ENCODE data around the gene PAH. TPM values are rescaled to one million over a fixed set of nuclear protein-coding genes. Genes with fewer than 3 reads are reported as not detected.

PAH gene
- total and polyA plus RNA-seq, 2 of the 8 experiments (the other 6 are each of a cell fraction or from before 2014, with no cell fraction given): 3.9 to 9.0 TPM

- TF ChIP-seq TAF1 (IDR thresholded peaks at IDR 0.05; ENCODE audit: low read depth, low read length): no peak
- TF ChIP-seq, protein P1, sequence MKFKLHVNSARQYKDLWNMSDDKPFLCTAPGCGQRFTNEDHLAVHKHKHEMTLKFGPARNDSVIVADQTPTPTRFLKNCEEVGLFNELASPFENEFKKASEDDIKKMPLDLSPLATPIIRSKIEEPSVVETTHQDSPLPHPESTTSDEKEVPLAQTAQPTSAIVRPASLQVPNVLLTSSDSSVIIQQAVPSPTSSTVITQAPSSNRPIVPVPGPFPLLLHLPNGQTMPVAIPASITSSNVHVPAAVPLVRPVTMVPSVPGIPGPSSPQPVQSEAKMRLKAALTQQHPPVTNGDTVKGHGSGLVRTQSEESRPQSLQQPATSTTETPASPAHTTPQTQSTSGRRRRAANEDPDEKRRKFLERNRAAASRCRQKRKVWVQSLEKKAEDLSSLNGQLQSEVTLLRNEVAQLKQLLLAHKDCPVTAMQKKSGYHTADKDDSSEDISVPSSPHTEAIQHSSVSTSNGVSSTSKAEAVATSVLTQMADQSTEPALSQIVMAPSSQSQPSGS (IDR thresholded peaks at IDR 0.05; ENCODE audit: low read length): no peak
- TF ChIP-seq HDAC6 (IDR thresholded peaks at IDR 0.05; ENCODE audit: low read depth, low read length): no peak
- no peak for TF ChIP-seq BACH1 (IDR thresholded peaks at IDR 0.05; ENCODE audit: low read length)
- TF ChIP-seq KDM5A (IDR thresholded peaks at IDR 0.05; ENCODE audit: low read length): no peak
- no peak for TF ChIP-seq CHD1 (IDR thresholded peaks at IDR 0.05; ENCODE audit: low read depth, low read length)
- TF ChIP-seq KDM1A (IDR thresholded peaks at IDR 0.05; ENCODE audit: borderline replicate concordance, low read length): no peak
- TF ChIP-seq SUZ12 (IDR thresholded peaks at IDR 0.05; ENCODE audit: low read length): no peak
- no peak for TF ChIP-seq CHD2 (IDR thresholded peaks at IDR 0.05; ENCODE audit: low read length)
- TF ChIP-seq MAX (IDR thresholded peaks at IDR 0.05): no peak
- no peak for TF ChIP-seq CBX5 (IDR thresholded peaks at IDR 0.05; ENCODE audit: low read depth, low read length)
- TF ChIP-seq ZNF274 (IDR thresholded peaks at IDR 0.05; ENCODE audit: borderline replicate concordance, extremely low read depth, low read length): no peak
- Histone ChIP-seq H3K4me2 (ENCODE audit: insufficient read depth in 1 of 2, low read depth in 2 of 2, low read length in 2 of 2) (no peak overlapping the region), H2AFZ (ENCODE audit: low read length) (no peak overlapping the region), H2BK120ac (replicated peaks; ENCODE audit: low read depth, low read length) (no peak overlapping the region), H3K27ac (ENCODE audit: low read depth, low read length) (no peak overlapping the region), H3K79me1 (ENCODE audit: low read depth, low read length) (no peaks in the 10 kb centered on the region), H2AK5ac (ENCODE audit: low read depth, low read length) (no peak overlapping the region), H2BK5ac (ENCODE audit: low read depth, low read length) (no peak overlapping the region), H3K4me1 (replicated peaks in 1 of 4; ENCODE audit: control insufficient read depth in 3 of 4, insufficient read depth in 4 of 4, low read length in 3 of 4) (no peaks in the 10 kb centered on the region), H2BK12ac (ENCODE audit: low read depth, low read length) (no peak overlapping the region), H3K27me3 (replicated peaks in 1 of 4; ENCODE audit: control insufficient read depth in 3 of 4, extremely low read depth in 1 of 4, insufficient read depth in 3 of 4, low read length in 3 of 4) (no peaks in the 10 kb centered on the region), H3K4me3 (ENCODE audit: extremely low read depth in 1 of 4, insufficient read depth in 2 of 4, low read depth in 3 of 4, low read length in 4 of 4) (no peak overlapping the region), H3K79me2 (ENCODE audit: control insufficient read depth in 1 of 2, insufficient read depth in 2 of 2, low read length in 2 of 2) (no peaks in the 10 kb centered on the region), H3K56ac (replicated peaks; ENCODE audit: insufficient read length, low read depth, low read length) (no peak overlapping the region), H3K18ac (ENCODE audit: extremely low read depth, low read length) (no peak overlapping the region), H3K9me3 (ENCODE audit: insufficient read depth in 2 of 2, low read depth in 1 of 2, low read length in 1 of 2) (no peaks in the 10 kb centered on the region), H4K20me1 (replicated peaks in 1 of 2; ENCODE audit: control insufficient read depth in 1 of 2, insufficient read depth in 2 of 2, low read length in 2 of 2) (no peaks in the 10 kb centered on the region), H3K36me3 (ENCODE audit: control insufficient read depth in 2 of 4, insufficient read depth in 4 of 4, low read length in 3 of 4) (no peaks in the 10 kb centered on the region), H3K23me2 (ENCODE audit: low read depth, low read length) (no peaks in the 10 kb centered on the region), H2BK20ac (ENCODE audit: low read length) (no peak overlapping the region), H3K23ac (ENCODE audit: insufficient read length) (no peak overlapping the region), H4K8ac (ENCODE audit: extremely low read depth, insufficient read depth, low read length) (no peak overlapping the region), H3K14ac (ENCODE audit: insufficient read length) (no peak overlapping the region), H4K5ac (ENCODE audit: insufficient read length, low read depth, low read length) (no peak overlapping the region), H3K4ac (replicated peaks; ENCODE audit: insufficient read length, low read depth, low read length) (no peak overlapping the region), H4K91ac (replicated peaks; ENCODE audit: insufficient read length, low read length) (no peak overlapping the region), H3K9ac (replicated peaks in 1 of 4; ENCODE audit: extremely low read depth in 1 of 4, low read depth in 3 of 4, low read length in 3 of 4) (no peak overlapping the region), H2BK15ac (ENCODE audit: low read length) (no peak overlapping the region)
- ChIA-PET POLR2A (ENCODE audit: partially characterized antibody) (no interaction called here), CTCF (ENCODE audit: partially characterized antibody) (interaction anchor here (1.1 to 2.0 kb wide), 4 partner anchors 21 to 637 kb away, joined by 3 to 14 read pairs (median 4); no protein-coding TSS in a partner anchor)
- FAIRE-seq (no peak), DNase-seq (ENCODE audit: low read depth in 1 of 2, low spot score in 2 of 2) (no peak)
- 96% methylated on average over 4 of the region's 4 CpGs; no CpG with 5 or more reads in 1 of the 2 experiments for WGBS, 2 experiments (ENCODE audit: extremely low coverage in 1 of 2, insufficient coverage in 1 of 2, insufficient read length in 1 of 2, insufficient replicate concordance in 2 of 2, low coverage in 1 of 2, low lambda C conversion rate in 2 of 2, missing lambda C conversion rate in 1 of 2)
These were observed 6.3 kb downstream of the PAH start for GRCh38 chr12:102910792-102911191.

All from H1 (cell line).